HG03558 (cell line): ENCODE results near the gene SEPTIN2.
"Not testable (repeated sequence)": the region's sequence is repeated elsewhere in the genome, so short reads cannot be mapped to it uniquely, and the experiment has no call there.

ENCODE experiments used
- ATAC-seq: cut with Tn5 transposase; IDR thresholded peaks from one replicate; pipeline ENCODE4 v1.9.1; 2021; ENCODE audit warnings: moderate number of reproducible peaks; ENCODE audit not compliant: unreplicated experiment; ENCODE audit errors: extremely low read depth

Gene SEPTIN2

DNA sequence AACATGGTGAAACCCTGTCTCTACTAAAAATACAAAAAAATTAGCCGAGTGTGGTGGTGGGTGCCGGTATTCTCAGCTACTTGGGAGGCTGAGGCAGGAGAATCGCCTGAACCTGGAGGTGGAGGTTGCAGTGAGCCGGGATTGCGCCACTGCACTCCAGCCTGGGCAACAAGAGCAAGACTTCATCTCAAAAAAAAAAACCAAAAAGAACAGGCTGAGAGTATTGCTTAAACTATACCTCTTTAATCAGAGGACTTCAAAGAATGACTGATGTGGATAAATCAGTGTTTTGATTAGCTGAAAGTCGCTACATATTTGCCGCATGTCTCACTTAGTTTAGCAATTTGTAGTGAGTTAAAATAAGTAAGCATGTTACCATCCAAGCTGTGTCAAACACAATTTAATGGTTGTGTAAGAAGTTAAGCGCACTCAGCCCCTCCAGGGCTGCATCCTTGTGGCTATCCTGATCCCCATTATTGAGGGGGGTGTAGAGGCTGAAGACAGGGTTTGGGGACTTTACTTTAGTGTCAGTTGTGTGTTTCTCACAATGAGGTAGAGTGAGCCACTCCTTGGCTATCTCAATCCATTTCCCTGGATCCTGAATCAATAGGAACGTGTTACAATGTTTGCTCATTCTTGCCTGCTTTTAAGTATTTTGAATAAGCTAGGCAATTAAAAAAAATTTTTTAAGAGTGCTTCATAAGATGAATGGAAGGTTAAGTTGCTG is 29.4 kb downstream of the SEPTIN2 start:
- ATAC-seq: no peak

DNA sequence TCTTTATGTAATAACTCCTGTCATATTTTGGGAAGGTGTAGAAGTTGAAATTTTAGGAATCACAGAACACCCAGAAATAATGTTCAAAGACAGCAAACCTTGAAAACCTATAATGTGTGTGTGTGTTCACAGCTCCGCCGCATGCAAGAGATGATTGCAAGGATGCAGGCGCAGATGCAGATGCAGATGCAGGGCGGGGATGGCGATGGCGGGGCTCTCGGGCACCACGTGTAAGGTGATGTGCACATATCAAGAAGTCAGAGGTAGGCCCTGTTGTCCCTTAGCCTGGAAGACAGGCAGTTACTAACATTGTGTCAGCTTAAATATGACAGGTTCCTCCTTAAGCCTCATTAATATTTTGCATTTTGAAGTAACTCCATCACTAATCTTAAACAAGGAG is 34.2 kb downstream of the SEPTIN2 start:
- no peak for ATAC-seq

DNA sequence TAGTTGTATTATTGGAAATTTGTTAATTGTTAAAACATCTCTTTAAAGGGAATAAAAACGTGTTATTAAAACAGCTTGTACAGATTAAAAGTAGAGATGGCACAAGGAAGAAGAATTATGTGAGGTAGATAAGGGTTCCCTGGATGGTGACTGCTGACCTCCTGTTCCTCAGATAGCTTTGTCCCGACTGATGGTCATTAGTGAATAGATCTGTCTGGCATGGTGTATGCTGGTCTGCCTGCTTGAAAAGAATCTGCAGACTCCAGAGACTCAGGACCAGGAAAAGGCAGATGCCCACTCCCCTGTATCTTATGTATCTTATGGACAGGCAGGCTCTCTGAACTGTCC is 34.8 kb downstream of the SEPTIN2 start:
- ATAC-seq: no peak

DNA sequence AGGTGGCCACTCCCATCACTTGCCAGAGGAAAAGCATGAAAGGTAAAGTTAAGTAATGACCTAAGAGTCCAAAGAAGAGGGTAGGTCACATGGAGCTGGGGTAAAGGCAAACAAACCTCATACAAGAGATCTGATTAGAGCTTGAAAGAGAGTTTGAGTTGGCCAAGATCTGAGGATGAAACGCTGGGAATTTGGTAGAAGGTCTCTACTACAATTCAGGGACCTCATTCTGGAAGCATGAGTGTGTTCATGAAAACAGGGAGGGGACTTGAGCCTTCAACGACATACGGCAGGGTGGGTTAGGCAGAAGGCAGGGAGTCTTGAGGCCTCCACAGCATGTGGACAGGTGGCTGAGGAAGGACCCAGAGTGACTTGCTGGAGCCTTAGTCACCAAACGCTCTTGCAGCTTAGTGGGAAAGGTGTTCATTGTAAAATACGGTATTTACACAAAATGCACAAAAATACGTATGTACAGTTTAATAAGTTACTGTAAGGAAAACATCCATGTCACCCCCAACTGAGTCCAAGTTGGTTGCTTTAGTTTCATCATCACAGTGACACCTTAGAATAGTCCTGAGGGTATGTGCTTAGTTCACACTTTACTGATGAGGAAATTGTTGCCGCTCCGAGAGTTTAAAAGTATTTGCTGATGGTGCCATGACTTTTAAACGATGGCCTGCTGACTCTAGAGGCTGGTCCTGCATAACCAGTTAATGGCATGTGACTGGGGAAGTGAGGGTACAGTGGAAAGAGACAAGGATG is 35.3 kb downstream of the SEPTIN2 start:
- no peak for ATAC-seq

DNA sequence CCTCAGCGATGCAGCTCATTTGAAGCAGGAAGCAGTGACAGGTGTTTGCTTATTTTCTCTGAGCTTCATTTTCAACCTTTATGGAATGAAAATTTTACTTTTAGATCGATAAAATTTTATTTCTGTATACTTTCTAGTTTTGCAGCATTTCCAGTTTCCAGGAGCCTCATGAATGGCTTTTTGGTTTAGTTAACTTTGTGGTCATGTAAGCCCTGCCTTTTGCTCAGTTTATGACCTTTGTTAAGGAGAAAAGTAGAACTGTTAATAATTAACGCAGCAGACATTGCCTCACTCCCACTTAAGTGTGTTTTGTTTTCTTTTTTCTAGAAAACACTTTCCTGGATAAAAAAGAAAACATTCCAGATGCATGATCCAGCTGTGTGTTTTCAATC is 35.9 kb downstream of the SEPTIN2 start:
- ATAC-seq: no peak

DNA sequence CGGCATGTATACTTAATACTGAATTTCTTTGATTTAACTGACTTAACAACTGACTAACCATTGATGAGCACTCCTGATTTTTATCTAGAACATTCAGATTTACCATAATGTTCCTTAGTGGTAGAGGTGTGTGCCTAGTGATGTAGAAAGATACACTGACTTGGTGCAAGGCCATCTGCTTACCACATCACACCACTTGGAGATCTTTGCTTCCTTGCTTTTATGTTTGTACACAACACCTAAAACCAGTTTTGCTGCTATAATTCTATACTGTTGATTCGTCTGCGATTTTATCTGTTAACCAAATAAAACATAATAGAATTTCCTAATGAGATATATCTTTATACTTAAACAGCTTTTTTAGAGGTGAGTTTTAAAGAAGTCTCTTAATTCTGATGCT is 36.5 kb downstream of the SEPTIN2 start:
- no peak for ATAC-seq

DNA sequence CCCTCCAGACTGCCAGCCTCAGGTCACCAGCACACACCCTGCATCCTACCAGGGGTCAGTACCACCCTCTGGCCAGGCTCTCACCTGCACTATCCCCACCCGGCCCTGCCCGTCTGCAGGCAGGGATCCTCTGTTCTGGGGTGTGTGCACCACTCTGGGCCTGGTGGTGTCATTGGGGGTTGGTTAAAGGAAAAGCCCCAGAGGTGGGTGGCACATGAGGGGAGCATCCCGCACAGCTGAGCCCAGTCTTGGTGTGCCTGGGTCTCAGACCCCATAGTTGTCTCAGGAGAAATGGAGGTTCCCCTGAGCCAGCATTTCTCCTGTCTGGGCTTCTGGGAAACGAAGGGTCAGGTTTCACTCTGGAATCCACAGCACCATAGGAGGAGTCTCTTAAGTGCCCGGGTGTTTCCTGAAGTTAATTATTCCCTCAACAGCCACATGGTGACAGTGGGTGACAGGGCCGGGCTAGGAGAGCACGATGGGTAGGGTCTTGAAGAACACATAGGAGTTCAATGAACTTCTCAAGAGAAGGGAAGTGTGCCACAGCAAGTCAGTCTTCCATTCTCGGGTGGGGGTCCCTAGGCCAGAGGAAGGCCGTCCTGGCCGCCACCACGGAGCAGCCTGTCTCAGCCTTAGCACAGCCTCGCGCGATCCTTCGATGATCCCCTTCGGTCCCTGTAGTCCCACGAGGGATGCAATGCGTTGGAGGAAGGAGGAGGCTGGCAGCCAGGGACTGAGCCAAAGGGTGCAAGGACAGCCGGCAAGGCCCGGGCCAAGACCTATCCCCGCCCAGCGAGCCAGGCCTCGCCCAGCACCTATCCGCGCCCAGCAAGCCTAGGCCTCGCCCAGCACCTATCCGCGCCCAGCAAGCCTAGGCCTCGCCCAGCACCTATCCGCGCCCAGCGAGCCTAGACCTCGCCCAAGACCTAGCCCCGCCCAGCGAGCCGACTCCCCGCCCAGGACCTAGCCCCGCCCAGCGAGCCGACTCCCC is 39.2 kb downstream of the SEPTIN2 start:
- no peak for ATAC-seq

DNA sequence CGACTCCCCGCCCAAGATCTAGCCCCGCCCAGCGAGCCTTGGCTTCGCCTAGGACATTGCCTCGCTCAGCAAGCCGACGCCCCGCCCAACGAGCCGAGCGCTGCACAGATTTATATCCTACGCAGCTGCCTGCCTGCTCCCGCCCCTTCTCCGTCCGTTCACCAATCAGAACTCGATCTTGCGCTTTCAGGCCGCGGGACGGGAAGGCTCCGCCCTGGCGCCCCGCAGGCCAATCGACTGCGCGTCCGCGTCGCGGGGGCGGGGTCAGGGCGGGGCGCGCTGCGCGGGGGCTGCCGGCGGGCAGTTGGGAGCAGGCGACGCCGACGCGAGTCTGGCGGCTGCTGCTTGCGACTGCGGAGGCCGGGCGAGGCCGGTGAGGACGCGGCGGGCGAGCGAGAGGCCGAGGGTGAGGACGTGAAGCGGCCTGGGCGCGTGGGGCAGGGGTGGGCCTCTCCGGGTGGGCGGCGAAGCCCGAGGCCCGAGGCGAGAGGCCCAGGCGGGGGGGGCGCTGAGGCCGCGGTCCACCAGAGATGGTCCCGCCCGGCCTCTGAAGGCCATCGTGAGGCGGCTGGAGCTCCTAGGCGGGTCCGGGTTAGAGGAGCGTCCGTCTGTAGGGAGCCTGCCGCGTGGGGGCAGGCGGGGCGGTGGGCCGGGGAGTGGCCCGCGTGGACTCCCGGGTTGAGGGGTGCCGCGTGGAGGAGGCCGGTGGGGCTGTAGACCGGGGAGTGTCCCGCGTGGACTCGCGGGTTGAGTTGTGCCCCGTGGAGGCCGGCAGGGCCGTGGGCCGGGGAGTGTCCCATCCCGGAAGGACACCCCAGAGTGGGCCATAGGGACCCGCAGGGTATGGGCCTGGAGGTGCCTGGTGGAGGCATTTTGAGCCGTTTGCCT is 40.5 kb downstream of the SEPTIN2 start, which contains the start of gene FARP2:
TSS of gene FARP2 (plus strand) at position 303 of the 888 bp plus-strand sequence. CDS start 16,823 bp downstream, outside the sequence.
- peak; percentile 70 for ATAC-seq

DNA sequence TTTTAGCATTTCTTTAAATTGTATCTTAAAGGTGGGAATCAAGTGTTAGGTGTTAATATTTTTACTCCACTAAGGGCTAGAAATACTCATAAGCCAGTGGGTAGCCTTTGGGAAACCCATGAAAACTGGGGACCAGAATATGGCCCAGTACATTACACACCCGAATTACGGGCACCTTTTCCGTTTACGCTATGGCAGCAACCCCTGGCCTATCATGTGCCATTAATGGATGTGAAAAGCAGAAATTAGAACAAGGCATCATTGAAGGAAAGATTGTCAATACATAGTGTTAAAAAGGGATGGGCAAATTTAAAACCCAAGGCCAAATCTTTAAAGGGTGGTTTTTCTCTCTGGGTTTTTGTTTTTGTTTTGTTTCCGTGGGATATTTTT is 41.1 kb downstream of the SEPTIN2 start:
- ATAC-seq: no peak

DNA sequence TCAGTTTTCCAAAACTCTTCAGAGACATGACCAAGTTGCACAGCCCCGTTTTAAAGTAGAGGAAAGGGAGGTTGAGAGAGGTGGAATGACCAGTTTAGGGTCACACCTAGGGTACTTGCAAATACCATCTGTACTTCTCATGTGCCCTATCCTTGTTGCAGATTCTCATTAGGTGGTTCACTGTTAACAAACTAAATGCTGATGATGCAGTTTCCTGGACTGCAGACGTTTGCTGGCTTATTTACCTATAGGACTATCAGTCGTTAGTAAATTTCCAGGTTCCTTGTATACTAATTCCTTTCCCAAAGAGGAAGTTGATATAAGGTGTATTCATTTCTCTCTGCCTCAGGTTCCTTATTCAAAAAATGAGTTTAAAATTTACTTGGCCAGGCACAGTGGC is 41.8 kb downstream of the SEPTIN2 start:
- ATAC-seq: no peak

DNA sequence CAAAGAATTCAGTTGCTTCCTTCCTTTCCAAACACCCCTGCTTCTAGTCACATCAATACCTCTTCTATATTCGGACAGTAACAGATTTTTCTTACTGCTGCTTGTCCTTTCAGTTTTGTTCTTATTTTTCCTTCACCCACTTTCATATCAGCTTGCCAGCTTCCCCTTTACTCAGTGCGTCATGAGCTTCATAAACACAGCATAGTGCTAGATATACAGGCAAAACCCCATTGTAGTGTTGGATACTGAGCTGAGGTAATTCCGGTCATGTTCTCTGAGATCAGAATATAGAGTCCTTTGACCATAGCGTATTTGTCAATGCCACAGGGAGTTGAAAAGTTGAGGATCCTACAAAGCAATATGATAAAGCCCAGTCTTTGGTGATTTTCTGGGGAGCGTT is 42.7 kb downstream of the SEPTIN2 start:
- peak; percentile 31 for ATAC-seq

DNA sequence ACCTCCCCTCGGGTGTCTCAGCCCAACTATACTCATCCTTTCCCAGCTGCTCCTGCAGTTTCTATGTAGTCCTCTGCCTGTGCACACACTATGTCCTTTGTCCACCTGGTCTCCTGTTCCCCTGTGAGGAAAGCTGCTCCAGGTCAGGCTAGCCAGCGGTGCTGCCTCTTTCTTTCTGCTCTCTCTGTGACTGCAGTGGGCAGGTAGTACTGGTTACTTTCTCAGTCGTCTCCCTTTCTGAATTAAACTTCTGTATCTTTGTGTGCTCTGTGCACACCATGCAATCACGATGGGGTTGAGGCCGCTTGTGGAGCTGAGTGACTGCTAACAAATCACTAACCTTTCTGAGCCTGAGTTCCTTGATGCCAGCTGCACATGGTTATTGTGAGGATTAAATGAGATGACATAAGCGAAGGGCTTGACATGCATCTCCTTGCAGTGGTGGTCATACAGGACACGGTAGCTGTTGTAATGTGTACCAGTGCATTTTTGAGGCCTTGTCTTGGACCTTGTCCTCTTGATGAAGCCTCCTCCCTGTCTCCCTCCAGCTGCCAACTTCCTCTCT is 43.8 kb downstream of the SEPTIN2 start:
- ATAC-seq: no peak

DNA sequence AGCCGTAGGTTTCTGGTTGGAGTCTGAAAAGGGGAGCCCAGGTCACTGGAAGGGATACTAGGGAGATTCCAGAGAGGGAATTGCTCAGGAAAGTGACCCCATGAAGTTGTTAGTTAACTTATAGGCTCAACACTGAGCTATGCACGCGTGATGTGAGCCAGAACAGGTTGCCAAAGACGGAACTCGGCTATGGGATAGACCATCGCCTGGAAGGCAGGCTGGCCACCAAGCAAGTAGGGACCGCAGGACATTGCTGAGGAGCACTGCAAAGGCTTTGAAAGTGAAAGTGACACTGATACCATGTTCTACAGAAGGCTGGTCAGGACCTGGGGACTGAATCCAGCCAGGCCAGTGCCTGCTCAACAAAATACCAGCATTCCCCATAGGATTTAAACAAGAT is 47.7 kb downstream of the SEPTIN2 start:
- no peak for ATAC-seq

DNA sequence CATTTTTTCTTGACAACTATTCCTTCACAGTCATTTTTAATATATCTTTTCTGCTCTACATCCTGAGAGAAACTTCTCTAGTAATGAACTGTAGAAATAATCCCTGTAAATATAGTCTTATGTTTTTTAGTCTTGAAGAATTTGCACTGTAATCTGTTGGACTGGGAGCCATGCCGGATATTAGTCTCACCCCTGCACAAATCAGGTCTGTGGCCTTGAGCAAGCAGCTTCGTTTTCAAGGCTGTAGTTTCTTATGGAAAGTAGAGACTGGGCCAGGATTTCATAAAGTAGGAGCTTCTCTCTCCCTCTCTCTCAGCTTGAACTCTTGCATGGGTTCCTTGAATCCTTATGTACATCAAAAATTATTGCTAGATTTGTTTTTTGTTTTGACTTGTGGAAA is 49.1 kb downstream of the SEPTIN2 start:
- no peak for ATAC-seq

DNA sequence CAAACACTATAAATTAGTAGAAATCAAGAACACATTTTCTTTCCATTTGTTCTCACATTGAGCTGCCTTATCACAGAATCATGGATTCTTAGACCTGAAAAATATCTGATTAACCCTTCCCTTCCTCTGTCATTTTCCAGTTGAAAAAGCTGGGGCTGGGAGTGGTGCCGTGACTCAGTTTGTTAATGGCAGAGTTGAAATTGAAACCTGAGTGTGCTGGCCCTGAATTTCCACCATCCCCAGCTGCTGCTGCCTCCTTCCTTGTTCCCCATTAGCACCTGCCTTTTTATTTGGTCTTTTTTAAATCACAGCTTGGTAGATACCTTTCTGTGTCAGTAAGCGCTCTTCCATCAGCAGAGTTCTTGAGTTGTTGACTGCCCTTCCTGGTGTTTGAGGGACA is 51.0 kb downstream of the SEPTIN2 start:
- ATAC-seq: no peak

DNA sequence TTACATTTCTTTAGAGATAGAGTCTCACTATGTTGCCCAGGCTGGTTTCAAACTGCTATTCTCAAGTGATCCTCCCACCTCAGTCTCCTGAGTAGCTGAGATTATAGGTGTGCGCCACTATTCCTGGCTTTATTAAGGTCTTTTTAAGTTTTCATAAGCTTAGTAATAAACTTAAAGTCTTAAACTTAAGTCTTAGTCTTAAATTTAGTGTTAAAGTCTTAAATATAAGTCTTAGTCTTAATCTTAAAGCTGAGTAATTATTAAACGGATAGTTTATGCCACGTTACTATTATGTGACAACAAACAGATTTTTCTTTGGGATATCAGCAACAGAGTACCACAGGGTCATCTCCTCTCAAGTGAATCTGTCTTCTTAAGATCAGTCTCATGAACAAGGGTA is 52.9 kb downstream of the SEPTIN2 start:
- ATAC-seq: no peak

DNA sequence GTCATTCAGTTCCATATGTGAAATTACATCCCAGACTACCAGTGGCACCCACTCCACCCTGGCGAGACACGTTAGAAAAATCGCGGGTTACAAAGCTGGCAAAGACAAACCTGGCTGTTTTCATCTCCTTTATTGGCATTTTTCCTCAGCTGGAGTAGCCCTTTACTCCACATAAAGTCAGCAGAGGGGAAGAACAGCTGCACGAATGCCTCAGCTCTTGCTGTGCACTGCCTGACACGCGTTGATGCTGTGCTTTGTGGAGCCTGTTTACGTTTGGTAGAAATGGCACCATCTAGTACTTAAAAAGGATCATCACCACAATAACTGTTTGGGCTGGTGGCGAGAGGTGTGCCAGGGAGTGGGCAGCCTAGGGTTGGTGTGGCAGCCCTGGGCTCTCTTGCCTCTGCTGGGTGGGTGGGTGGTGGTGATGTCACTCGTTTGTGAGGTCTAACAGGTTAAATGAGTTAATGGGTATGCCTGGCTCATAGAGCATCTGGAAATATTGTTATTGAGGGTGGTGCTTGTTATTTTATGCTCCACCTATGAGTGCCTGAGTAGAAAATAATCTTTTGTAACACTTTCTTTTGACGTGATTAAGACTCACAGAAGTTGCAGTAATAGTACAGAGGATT is 56.8 kb downstream of the SEPTIN2 start:
- ATAC-seq: no peak

DNA sequence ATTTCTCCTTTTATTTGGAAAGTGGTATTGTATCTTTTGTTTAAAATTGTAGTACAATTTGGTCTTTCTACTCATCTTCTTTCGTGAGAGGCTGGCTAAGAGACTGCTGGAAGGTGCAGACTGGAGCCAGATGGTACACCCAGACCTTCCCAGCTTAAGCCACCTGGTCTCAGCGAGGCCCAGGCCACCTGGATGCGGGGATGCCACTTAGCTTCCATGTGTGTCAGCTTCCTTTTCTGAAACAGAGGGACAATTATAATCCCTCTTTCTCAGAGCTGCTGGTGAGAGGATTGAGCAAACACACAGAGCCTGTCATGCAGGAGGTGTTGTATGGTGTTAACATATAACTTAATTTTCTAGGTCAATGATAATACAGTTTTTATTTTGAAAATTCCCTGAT is 57.7 kb downstream of the SEPTIN2 start:
- no peak for ATAC-seq

DNA sequence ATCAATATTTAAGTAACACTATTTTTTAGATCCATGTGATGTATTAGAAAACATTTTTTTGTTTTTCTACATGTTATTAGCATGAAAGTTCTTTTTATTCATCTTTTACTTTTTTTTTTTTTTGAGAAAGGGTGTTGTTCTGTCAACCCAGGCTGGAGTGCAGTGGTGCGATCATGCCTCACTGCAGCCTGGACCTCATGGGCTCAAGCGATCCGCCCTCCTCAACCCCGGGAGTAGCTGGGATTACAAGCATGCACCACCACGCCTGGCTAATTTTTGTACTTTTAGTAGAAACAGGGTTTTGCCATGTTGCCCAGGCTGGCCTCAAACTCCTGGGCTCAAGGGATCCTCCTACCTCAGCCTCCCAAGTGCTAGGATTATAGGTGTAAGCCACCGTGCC is 58.2 kb downstream of the SEPTIN2 start:
- ATAC-seq: not testable (repeated sequence)
